GM19025 (cell line): Measurements from ENCODE around the gene TJAP1.
A peak's percentile ranks its signal among the peaks of the same experiment; 100 is the strongest.

Experiments used
- ATAC-seq: cut with Tn5 transposase; IDR thresholded peaks from one replicate; pipeline ENCODE4 v1.9.1; 2021; ENCODE audit warnings: mild to moderate bottlenecking, low read depth, moderate library complexity; ENCODE audit not compliant: unreplicated experiment

Gene TJAP1

GRCh38 chr6:43477235-43478007 is at the start of gene TJAP1:
Gene TJAP1 (plus strand): TSS chr6:43477570. CDS start chr6:43499002, 21,432 bp downstream.
- ATAC-seq: peak; percentile 96

GRCh38 chr6:43428112-43428570 is 49.2 kb upstream of the TJAP1 start:
- no peak for ATAC-seq

- ATAC-seq: no peak
These were observed 48.5 kb upstream of the TJAP1 start for GRCh38 chr6:43428874-43429273.

- no peak for ATAC-seq
These were observed 45.1 kb upstream of the TJAP1 start for GRCh38 chr6:43432009-43432945.

GRCh38 chr6:43433148-43433547 is 44.2 kb upstream of the TJAP1 start:
- ATAC-seq: no peak

- ATAC-seq: no peak
These were observed 43.1 kb upstream of the TJAP1 start for GRCh38 chr6:43434001-43434840.

- no peak for ATAC-seq
These were observed 42.4 kb upstream of the TJAP1 start for GRCh38 chr6:43434943-43435342.

- no peak for ATAC-seq
These were observed 41.5 kb upstream of the TJAP1 start for GRCh38 chr6:43435682-43436437.

- ATAC-seq: no peak
These were observed 40.6 kb upstream of the TJAP1 start for GRCh38 chr6:43436577-43437282.

GRCh38 chr6:43437700-43438099 is 39.7 kb upstream of the TJAP1 start:
- ATAC-seq: no peak

GRCh38 chr6:43442935-43443334 is 34.4 kb upstream of the TJAP1 start:
- no peak for ATAC-seq

GRCh38 chr6:43444036-43444435 is 33.3 kb upstream of the TJAP1 start:
- ATAC-seq: no peak

- ATAC-seq: no peak
These were observed 32.8 kb upstream of the TJAP1 start for GRCh38 chr6:43444582-43444981.

- no peak for ATAC-seq
These were observed 31.8 kb upstream of the TJAP1 start for GRCh38 chr6:43445576-43445975.

GRCh38 chr6:43447604-43448003 is 29.8 kb upstream of the TJAP1 start:
- no peak for ATAC-seq

GRCh38 chr6:43448916-43449315 is 28.5 kb upstream of the TJAP1 start:
- ATAC-seq: no peak

GRCh38 chr6:43450699-43451131 is 26.7 kb upstream of the TJAP1 start:
- no peak for ATAC-seq

GRCh38 chr6:43451348-43451747 is 26.0 kb upstream of the TJAP1 start:
- no peak for ATAC-seq

GRCh38 chr6:43451939-43452338 is 25.4 kb upstream of the TJAP1 start:
- no peak for ATAC-seq
